COLO668 (cell line): ENCODE data around the gene ANKLE1.
A peak's percentile ranks its signal among the peaks of the same experiment; 100 is the strongest.

Source experiments
- DNase-seq: peaks from one replicate; lab custom pipeline; 2025; ENCODE audit not compliant: unreplicated experiment; lab: John Stamatoyannopoulos, UW

ANKLE1 gene

GRCh38 chr19:17305517-17306284, 24.0 kb downstream of the ANKLE1 start, which contains the start of gene MRPL34:
TSS of gene MRPL34 (plus strand) at chr19:17305872. CDS start at chr19:17305893, 21 bp downstream.
- DNase-seq = peak; percentile 99

GRCh38 chr19:17306285-17306714, 24.6 kb downstream of the ANKLE1 start:
- DNase-seq = no peak

GRCh38 chr19:17307876-17308377, 26.2 kb downstream of the ANKLE1 start:
- DNase-seq = no peak

GRCh38 chr19:17309198-17309964, 27.7 kb downstream of the ANKLE1 start, which contains the start of gene DDA1:
TSS of gene DDA1 (plus strand) at chr19:17309563. CDS start at chr19:17309655, 92 bp downstream.
- peak; percentile 98 for DNase-seq

GRCh38 chr19:17309965-17310461, 28.3 kb downstream of the ANKLE1 start:
- DNase-seq = no peak

- no peak for DNase-seq
Observed at GRCh38 chr19:17311455-17312188, 29.9 kb downstream of the ANKLE1 start.

GRCh38 chr19:17312189-17313113, 30.8 kb downstream of the ANKLE1 start:
- no peak for DNase-seq

- no peak for DNase-seq
Observed at GRCh38 chr19:17314007-17314593, 32.4 kb downstream of the ANKLE1 start.

GRCh38 chr19:17318966-17319365, 37.3 kb downstream of the ANKLE1 start:
- DNase-seq = no peak

- DNase-seq = no peak
Observed at GRCh38 chr19:17319473-17320238, 38.0 kb downstream of the ANKLE1 start.

GRCh38 chr19:17320435-17320834, 38.7 kb downstream of the ANKLE1 start:
- no peak for DNase-seq

- no peak for DNase-seq
Observed at GRCh38 chr19:17321655-17322489, 40.2 kb downstream of the ANKLE1 start.

- no peak for DNase-seq
Observed at GRCh38 chr19:17322854-17323253, 41.2 kb downstream of the ANKLE1 start.

GRCh38 chr19:17323300-17323963, 41.7 kb downstream of the ANKLE1 start:
- DNase-seq = no peak

- DNase-seq = no peak
Observed at GRCh38 chr19:17323964-17324332, 42.2 kb downstream of the ANKLE1 start.

GRCh38 chr19:17324357-17325114, 42.8 kb downstream of the ANKLE1 start:
- no peak for DNase-seq

GRCh38 chr19:17325133-17325532, 43.4 kb downstream of the ANKLE1 start:
- no peak for DNase-seq
